NCI-H446 treated with DMSO at 0.1 percent for 48 hours (cell line): ENCODE data around the gene POGZ.
A peak's percentile ranks its signal among the peaks of the same experiment; 100 is the strongest.
"Not testable (repeated sequence)": the region's sequence is repeated elsewhere in the genome, so short reads cannot be mapped to it uniquely, and the experiment has no call there.

Source experiments
- DNase-seq: peaks from one replicate; lab custom pipeline; 2025; lab: John Stamatoyannopoulos, UW

Gene POGZ

DNA sequence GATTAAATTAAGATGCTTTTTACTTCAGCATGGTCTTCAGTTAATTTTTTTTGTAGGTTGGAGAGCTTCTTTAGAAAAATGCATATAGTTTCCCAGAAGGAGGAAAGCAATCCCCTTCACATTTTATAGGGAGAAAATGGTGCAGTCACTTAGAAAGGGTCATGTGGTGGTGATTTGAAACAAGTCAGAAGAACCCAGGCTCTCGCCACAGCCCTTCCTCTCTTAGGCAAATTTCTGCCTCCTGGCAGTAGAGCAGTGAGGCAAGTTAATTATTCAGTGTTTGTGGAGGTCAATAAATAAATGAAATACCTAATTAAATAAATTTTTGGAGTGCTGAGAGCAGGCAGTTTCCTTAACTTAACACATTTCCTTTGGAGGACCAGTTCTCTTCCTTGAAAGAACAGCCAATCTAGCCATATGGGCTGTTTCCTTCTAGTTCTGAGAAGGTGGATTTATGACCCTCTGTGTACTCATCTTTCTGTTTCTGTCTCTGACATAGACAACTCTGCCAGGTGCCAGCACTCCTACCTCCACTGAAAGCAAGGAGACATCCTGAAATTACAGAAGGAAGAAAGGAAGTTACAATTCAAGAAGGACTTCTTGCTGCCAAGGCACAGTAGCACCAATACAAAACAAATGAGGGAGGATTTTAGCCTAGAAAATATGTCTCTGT, 19.0 kb upstream of the POGZ start:
- DNase-seq = no peak

- no peak for DNase-seq
Measured at GRCh38 chr1:151477066-151477465, 17.8 kb upstream of the POGZ start.

GRCh38 chr1:151476083-151476482, 16.8 kb upstream of the POGZ start:
- DNase-seq = no peak

- no peak for DNase-seq
Measured at GRCh38 chr1:151475175-151475574, 15.9 kb upstream of the POGZ start.

DNA sequence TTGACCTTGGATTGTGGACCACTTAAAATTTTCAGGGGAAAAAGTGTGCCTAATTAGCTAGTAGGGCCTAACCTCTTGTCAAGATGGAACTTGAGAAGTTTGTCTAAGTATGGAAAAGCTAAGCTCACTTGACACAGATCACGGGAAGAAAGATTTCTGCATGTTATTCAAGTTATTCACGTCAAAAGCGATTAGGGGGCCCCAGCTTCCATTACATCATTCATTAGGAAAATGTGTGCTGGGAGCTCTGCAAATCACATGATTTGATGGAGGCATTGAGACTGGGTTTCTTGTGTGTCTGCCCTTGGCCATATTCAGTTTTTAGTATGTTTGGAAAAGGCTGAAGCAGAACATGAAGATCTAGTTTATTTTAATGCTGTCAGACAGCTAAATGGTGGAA, 15.5 kb upstream of the POGZ start:
- DNase-seq = no peak

DNA sequence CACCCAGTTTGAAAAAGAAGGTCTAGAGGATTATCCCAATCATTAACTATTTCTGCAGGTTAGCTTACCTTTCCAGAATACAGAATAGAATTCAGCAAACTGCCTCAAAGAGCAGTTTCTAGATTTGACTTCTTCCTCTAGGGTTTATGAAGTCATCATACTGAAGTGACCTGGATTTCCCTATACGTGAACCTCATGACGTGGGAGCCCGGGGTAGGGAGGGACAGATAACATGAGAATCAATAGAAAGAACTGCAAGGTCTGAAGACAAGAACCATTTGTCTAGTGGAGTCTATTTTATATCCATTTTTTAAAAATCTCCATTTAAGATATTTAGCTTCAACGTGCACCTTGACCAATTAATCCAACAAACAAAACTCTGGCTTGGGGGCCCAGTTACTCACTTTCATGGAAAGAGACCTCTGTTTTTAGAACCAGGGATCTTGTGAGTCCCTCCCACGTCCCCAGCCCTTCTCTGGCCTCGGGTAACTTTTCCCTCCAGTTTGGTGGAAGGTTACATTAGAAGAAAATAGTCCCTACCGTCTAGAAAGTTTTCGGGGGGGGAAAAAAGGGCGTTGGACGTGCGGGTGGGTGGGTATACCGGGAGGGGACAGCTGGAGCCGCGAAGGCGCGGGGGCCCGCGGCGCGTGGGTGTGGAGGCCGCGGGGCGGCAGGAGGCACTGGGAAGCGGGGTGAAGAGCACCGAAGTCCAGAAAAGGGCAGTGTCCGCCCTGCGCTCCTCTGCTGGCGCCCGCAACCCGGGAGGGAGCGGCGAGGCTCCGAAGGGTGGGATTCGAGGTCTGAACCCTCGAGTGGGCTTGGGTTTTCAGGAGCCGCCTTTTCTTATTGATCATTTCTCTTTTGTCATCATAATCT, 13.8 kb upstream of the POGZ start:
- DNase-seq = no peak

GRCh38 chr1:151465026-151465425, 5.7 kb upstream of the POGZ start:
- DNase-seq = no peak

- DNase-seq = no peak
Measured at GRCh38 chr1:151461694-151462093, 2.4 kb upstream of the POGZ start.

DNA sequence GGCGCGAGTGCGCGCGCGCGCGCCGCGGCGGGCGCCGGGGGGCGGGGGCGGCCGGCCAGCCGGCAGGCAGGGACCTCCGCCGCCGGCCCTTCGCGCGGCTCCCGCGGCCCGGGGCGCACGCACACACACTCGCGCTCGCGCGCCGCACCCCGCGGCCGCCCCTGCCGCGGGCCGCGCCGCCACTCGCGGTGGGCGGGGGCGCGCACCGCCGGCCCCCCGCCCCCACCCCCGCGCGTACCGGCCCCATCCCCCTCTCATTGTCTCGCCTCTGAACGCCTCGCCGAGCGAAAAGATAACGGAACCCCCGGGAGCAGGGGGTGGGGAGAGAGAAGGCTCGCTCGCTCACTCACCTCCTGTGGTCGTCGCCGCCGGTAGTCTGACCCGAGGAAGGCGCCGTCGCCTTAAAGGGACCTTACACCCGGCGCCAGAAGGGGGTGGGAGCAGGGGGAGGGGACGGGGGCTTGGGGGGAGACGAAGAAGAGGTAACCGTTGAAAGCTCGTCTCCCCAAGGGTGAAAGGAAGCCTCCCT, 428 bp downstream of the POGZ start:
- peak; percentile 68 for DNase-seq

GRCh38 chr1:151457911-151458801, 1.1 kb downstream of the POGZ start:
- peak; percentile 81 for DNase-seq

GRCh38 chr1:151455966-151456365, 3.3 kb downstream of the POGZ start:
- DNase-seq = no peak

- DNase-seq = no peak
Measured at GRCh38 chr1:151455231-151455630, 4.1 kb downstream of the POGZ start.

GRCh38 chr1:151447696-151448095, 11.6 kb downstream of the POGZ start:
- no peak for DNase-seq

DNA sequence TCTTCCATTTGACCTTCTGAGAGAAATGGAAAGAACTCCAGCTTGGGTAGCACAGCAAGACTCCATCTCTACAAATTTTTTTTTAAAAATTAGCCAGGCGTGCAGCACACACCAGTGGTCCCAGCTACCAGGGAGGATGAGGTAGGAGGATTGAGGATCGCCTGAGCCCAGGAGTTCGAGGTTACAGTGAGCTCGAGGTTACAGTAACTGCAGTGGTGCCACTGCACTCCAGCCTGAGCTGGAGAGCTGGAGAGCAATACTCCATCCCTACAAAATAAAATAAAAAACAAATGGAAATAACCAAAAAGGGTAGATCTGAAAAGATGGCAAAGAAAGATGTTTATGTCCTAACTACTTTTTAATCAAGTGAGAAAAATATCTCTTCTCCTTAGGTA, 14.5 kb downstream of the POGZ start:
- DNase-seq = no peak

- peak; percentile 58 for DNase-seq
Measured at GRCh38 chr1:151443846-151444782, 15.2 kb downstream of the POGZ start.

DNA sequence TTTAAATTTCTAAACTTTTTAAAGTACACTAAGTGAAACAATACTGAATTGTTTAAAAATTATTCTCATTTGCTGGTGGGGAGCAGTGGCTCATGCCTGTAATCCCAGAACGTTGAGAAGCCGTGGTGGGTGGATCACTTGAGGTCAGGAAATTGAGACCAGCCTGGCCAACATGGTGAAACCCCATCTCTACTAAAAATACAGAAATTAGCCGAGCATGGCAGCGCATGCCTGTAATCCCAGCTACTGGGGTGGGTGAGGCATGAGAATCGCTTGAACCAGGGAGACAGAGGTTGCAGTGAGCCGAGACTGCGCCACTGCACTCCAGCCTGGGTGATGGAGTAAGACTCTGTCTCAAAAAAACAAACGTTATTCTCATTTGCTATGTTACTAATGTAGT, 21.9 kb downstream of the POGZ start:
- DNase-seq = not testable (repeated sequence)

- no peak for DNase-seq
Measured at GRCh38 chr1:151436985-151437384, 22.3 kb downstream of the POGZ start.

DNA sequence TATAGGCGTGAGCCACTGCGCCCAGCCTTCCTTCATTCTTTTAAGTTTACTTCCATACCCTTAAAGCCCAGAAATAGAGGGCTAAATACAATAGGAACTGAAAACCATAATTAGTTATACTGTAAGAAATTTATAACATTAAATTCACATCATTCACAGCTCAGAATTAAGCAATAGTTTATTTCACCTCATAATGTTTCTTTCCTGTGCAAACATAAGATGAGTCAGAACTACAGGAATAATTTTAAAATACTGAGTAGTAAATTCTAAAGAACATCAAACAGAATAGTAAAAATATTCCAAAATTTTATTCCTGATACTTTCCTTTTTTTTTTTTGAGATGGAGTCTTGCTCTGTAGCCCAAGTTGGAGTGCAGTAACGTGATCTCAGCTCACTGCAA, 24.1 kb downstream of the POGZ start:
- DNase-seq = no peak

- DNase-seq = not testable (repeated sequence)
Measured at GRCh38 chr1:151433827-151434226, 25.5 kb downstream of the POGZ start.

- no peak for DNase-seq
Measured at GRCh38 chr1:151428068-151428467, 31.2 kb downstream of the POGZ start.

GRCh38 chr1:151425103-151425502, 34.2 kb downstream of the POGZ start:
- DNase-seq = no peak
